ENCODE measurements around the gene SYNPO2.

DNA sequence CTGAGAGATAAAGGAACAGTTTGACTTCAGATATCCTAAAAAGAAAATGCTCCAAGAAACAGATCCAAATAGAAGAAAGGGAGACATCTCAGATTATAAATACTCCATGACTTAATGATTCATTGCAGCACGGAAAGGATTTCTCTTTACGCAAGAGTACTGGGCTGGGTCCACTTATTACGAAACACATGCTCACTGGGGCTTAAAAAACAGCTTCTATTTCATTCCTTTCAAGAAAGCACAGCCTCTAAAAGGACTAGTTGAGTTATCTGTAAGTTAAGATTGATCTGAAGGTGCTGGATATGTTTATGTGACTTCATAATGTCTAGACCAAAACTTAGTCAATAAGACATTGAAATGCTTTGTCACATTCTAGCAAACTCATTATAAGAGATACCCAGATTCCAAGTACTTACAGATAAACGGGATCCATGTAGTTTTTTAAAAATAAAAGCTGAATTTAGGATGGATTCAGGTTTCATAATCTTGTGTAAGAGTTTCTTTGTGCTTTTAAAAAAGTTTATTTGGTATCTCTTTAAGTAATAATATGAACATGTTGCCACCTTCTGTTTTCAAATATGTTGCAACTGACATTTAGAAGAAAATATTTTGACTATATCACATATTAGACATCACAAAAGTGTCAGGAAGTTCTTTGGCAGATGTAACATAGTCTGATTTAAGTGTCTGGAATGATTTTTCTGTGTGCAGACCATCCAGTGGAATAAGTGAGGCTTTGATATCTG, 137.4 kb downstream of the SYNPO2 start:
- TF ChIP-seq, protein P1, sequence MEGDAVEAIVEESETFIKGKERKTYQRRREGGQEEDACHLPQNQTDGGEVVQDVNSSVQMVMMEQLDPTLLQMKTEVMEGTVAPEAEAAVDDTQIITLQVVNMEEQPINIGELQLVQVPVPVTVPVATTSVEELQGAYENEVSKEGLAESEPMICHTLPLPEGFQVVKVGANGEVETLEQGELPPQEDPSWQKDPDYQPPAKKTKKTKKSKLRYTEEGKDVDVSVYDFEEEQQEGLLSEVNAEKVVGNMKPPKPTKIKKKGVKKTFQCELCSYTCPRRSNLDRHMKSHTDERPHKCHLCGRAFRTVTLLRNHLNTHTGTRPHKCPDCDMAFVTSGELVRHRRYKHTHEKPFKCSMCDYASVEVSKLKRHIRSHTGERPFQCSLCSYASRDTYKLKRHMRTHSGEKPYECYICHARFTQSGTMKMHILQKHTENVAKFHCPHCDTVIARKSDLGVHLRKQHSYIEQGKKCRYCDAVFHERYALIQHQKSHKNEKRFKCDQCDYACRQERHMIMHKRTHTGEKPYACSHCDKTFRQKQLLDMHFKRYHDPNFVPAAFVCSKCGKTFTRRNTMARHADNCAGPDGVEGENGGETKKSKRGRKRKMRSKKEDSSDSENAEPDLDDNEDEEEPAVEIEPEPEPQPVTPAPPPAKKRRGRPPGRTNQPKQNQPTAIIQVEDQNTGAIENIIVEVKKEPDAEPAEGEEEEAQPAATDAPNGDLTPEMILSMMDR (IDR thresholded peaks at IDR 0.05): no peak
- TF ChIP-seq POLR2A (IDR thresholded peaks at IDR 0.05): no peak
